H1 (cell line): ENCODE results near the gene ARID2. TPM values are rescaled to one million over a fixed set of nuclear protein-coding genes. Genes with fewer than 3 reads are reported as not detected.

ENCODE experiments used
- EP300 ChIP-seq, 2 experiments: IDR thresholded peaks; 1 replicate in 1 of 2; 2 replicates in 1 of 2; pipeline ENCODE4 v1.6.1; 2011 to 2012; ENCODE audit warnings: low read depth in 2 of 2, low read length in 2 of 2, mild to moderate bottlenecking in 2 of 2, borderline replicate concordance in 1 of 2, inconsistent platforms in 1 of 2, moderate library complexity in 1 of 2
- ZNF274 ChIP-seq: IDR thresholded peaks from 2 replicates; pipeline ENCODE4 v1.7.0; 2012; ENCODE audit warnings: low read length, borderline replicate concordance; ENCODE audit errors: extremely low read depth
- polyA plus RNA-seq, 7 experiments: library from polyadenylated mRNA; depleted of rRNA in 3 of 7; stranded (reverse) in 5 of 7; unstranded in 2 of 7; fragments of >200 nt in 5 of 7; fragments of 200-250 nt in 2 of 7; gene quantifications; 1 replicate in 5 of 7; 2 replicates in 1 of 7; 4 replicates in 1 of 7; pipeline versions ENCODE4 v1.2.1 to v1.2.3, GENCODE V29; 2011 to 2013; ENCODE audit warnings: missing spikeins in 2 of 7, mixed read lengths in 2 of 7
- total RNA-seq: library from RNA; stranded (reverse); fragmentation: NEBNext Ultra II Directional; extraction: Animal tissue kit (Norgen Biotek cat#: 25700); gene quantifications from 2 replicates; pipeline ENCODE4 v1.2.1, GENCODE V29; 2021

The ARID2 gene
- total and polyA plus RNA-seq, 2 of the 8 experiments (the other 6 are each of a cell fraction or from before 2014, with no cell fraction given): 32.0 to 45.2 TPM

DNA sequence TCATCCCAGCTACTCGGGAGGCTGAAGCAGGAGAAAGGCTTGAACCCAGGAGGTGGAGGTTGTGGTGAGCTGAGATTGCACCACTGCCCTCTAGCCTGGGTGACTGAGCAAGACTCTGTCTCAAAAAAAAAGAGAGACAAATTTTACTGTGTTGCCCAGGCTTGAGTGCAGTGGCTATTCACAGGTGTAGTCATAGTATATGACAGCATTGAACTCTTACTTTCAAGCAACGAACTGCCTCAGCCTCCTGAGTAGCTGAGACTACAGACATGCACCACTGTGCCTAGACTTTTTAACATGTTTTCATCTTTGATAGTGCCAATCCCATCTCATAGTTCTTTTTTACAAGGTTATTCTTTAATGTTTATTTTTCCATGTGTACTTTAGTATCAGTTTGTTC is 13.7 kb downstream of the ARID2 start (continued):
- TF ChIP-seq EP300 (IDR thresholded peaks at IDR 0.05; ENCODE audit: borderline replicate concordance in 1 of 2, low read depth in 2 of 2, low read length in 2 of 2): no peak
- no peak for TF ChIP-seq ZNF274
